Measurements from ENCODE around the gene PON3. TPM values are rescaled to one million over a fixed set of nuclear protein-coding genes. Genes with fewer than 3 reads are reported as not detected.

Gene PON3
- total RNA-seq, 1 donor from 2014 or later = 5.2 TPM

DNA sequence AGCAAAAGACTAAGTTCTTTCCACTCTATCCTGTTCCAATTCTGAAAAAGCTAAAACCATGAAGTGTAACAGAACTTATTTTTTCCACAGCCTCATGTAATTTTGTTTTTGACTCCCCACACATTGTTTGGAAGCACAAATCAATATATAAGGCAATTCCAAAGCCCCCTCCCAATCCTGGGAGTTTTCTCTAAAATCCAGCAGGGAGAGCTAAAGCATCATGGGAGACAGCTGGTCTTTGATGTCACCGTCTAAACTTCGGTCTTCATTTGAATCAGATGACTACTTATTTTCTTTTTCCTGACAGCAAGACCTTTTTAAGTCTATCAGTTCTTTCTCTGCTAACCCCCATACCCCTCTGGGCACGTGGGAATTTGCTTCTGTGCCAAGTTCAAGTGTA, 38.6 kb downstream of the PON3 start:
- H3K9ac ChIP-seq (ENCODE audit: low read depth in 1 of 3, low read length in 3 of 3) = no peak overlapping the region
- H3K9me3 ChIP-seq (ENCODE audit: control insufficient read depth in 3 of 3, low read length in 3 of 3) = peaks cover 2 to 15% (median 3%) of the 10 kb centered on the region in 3 donors
- no peak overlapping the region for H3K27ac ChIP-seq (ENCODE audit: low read depth, low read length)
- H3K27me3 ChIP-seq (ENCODE audit: control insufficient read depth in 3 of 3, insufficient read depth in 3 of 3, low read length in 3 of 3) = no peaks in the 10 kb centered on the region
- no peaks in the 10 kb centered on the region for H3K4me1 ChIP-seq (ENCODE audit: control insufficient read depth in 3 of 3, insufficient read depth in 3 of 3, low read length in 3 of 3)
- no peak overlapping the region for H3K4me3 ChIP-seq (ENCODE audit: low read length in 3 of 3)
- H3K36me3 ChIP-seq (ENCODE audit: control insufficient read depth in 3 of 3, insufficient read depth in 3 of 3, low read length in 3 of 3) = no peaks in the 10 kb centered on the region

- no peak overlapping the region for H3K4me3 ChIP-seq (ENCODE audit: low read length in 3 of 3)
- no peaks in the 10 kb centered on the region for H3K27me3 ChIP-seq (ENCODE audit: control insufficient read depth in 3 of 3, insufficient read depth in 3 of 3, low read length in 3 of 3)
- no peaks in the 10 kb centered on the region for H3K9me3 ChIP-seq (ENCODE audit: control insufficient read depth in 3 of 3, low read length in 3 of 3)
- H3K9ac ChIP-seq (ENCODE audit: low read depth in 1 of 3, low read length in 3 of 3) = no peak overlapping the region
- no peaks in the 10 kb centered on the region for H3K4me1 ChIP-seq (ENCODE audit: control insufficient read depth in 3 of 3, insufficient read depth in 3 of 3, low read length in 3 of 3)
- H3K36me3 ChIP-seq (ENCODE audit: control insufficient read depth in 3 of 3, insufficient read depth in 3 of 3, low read length in 3 of 3) = no peaks in the 10 kb centered on the region
- H3K27ac ChIP-seq (ENCODE audit: low read depth, low read length) = no peak overlapping the region
Measured at GRCh38 chr7:95342642-95343307, 53.4 kb downstream of the PON3 start.

GRCh38 chr7:95342029-95342428, 54.1 kb downstream of the PON3 start:
- no peaks in the 10 kb centered on the region for H3K4me1 ChIP-seq (ENCODE audit: control insufficient read depth in 3 of 3, insufficient read depth in 3 of 3, low read length in 3 of 3)
- H3K27me3 ChIP-seq (ENCODE audit: control insufficient read depth in 3 of 3, insufficient read depth in 3 of 3, low read length in 3 of 3) = no peaks in the 10 kb centered on the region
- H3K9ac ChIP-seq (ENCODE audit: low read depth in 1 of 3, low read length in 3 of 3) = no peak overlapping the region
- H3K27ac ChIP-seq (ENCODE audit: low read depth, low read length) = no peak overlapping the region
- no peaks in the 10 kb centered on the region for H3K9me3 ChIP-seq (ENCODE audit: control insufficient read depth in 3 of 3, low read length in 3 of 3)
- no peak overlapping the region for H3K4me3 ChIP-seq (ENCODE audit: low read length in 3 of 3)
- no peaks in the 10 kb centered on the region for H3K36me3 ChIP-seq (ENCODE audit: control insufficient read depth in 3 of 3, insufficient read depth in 3 of 3, low read length in 3 of 3)

DNA sequence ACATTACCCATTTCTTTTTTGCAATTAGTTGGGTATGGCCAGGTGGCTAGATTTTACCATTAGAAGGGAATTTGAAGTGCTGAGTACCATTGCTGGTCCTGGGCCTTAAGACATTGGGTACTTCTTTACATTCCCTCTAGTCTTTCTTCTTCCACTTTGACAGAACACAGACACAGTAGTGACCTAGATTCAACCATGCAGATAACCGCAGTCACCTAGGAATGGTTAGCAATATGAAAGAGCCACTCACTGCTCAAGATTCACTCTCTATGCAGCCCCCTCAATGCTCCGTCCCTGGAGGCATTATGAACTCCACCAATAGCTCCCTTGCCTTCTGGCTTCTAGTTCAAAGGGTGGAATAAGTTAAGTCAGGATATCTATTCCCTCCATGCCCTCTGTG, 55.7 kb downstream of the PON3 start:
- no peaks in the 10 kb centered on the region for H3K36me3 ChIP-seq (ENCODE audit: control insufficient read depth in 3 of 3, insufficient read depth in 3 of 3, low read length in 3 of 3)
- H3K27me3 ChIP-seq (ENCODE audit: control insufficient read depth in 3 of 3, insufficient read depth in 3 of 3, low read length in 3 of 3) = no peaks in the 10 kb centered on the region
- no peak overlapping the region for H3K4me3 ChIP-seq (ENCODE audit: low read length in 3 of 3)
- no peaks in the 10 kb centered on the region for H3K4me1 ChIP-seq (ENCODE audit: control insufficient read depth in 3 of 3, insufficient read depth in 3 of 3, low read length in 3 of 3)
- H3K9me3 ChIP-seq (ENCODE audit: control insufficient read depth in 3 of 3, low read length in 3 of 3) = no peaks in the 10 kb centered on the region
- H3K9ac ChIP-seq (ENCODE audit: low read depth in 1 of 3, low read length in 3 of 3) = no peak overlapping the region
- no peak overlapping the region for H3K27ac ChIP-seq (ENCODE audit: low read depth, low read length)

DNA sequence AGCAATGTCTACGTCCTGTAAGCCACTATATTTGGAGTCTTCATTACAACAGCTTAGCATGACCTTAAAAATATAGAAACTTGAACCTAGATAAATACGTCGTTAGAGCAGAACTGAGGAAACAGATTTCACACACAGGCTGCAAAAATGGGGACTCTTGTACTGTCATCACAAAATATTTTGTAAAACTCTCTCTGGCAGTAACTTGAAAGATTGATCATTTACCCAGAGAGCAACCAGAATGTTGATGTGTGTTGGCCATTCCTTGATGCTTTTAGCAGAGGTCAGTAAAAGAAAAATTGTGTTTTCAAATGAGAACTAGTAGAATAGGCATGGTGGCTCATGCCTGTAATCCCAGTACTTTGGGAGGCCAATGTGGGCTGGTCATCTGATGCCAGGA, 57.3 kb downstream of the PON3 start:
- H3K4me3 ChIP-seq (ENCODE audit: low read length in 3 of 3) = no peak overlapping the region

GRCh38 chr7:95335093-95335492, 61.1 kb downstream of the PON3 start:
- Histone ChIP-seq H3K9ac (ENCODE audit: low read depth in 1 of 3, low read length in 3 of 3) (no peak overlapping the region), H3K27ac (ENCODE audit: low read depth, low read length) (no peak overlapping the region), H3K9me3 (ENCODE audit: control insufficient read depth in 3 of 3, low read length in 3 of 3) (no peaks in the 10 kb centered on the region), H3K27me3 (ENCODE audit: control insufficient read depth in 3 of 3, insufficient read depth in 3 of 3, low read length in 3 of 3) (no peaks in the 10 kb centered on the region), H3K4me3 (ENCODE audit: low read length in 3 of 3) (no peak overlapping the region), H3K36me3 (ENCODE audit: control insufficient read depth in 3 of 3, insufficient read depth in 3 of 3, low read length in 3 of 3) (no peaks in the 10 kb centered on the region), H3K4me1 (ENCODE audit: control insufficient read depth in 3 of 3, insufficient read depth in 3 of 3, low read length in 3 of 3) (no peaks in the 10 kb centered on the region)

More for the DNA sequence above, 57.3 kb downstream of the PON3 start:
- Histone ChIP-seq H3K4me1 (ENCODE audit: control insufficient read depth in 3 of 3, insufficient read depth in 3 of 3, low read length in 3 of 3) (no peaks in the 10 kb centered on the region), H3K9ac (ENCODE audit: low read depth in 1 of 3, low read length in 3 of 3) (no peak overlapping the region), H3K9me3 (ENCODE audit: control insufficient read depth in 3 of 3, low read length in 3 of 3) (no peaks in the 10 kb centered on the region), H3K36me3 (ENCODE audit: control insufficient read depth in 3 of 3, insufficient read depth in 3 of 3, low read length in 3 of 3) (no peaks in the 10 kb centered on the region), H3K27ac (ENCODE audit: low read depth, low read length) (no peak overlapping the region), H3K27me3 (ENCODE audit: control insufficient read depth in 3 of 3, insufficient read depth in 3 of 3, low read length in 3 of 3) (no peaks in the 10 kb centered on the region)

- Histone ChIP-seq H3K4me3 (ENCODE audit: low read length in 3 of 3) (no peak overlapping the region), H3K36me3 (ENCODE audit: control insufficient read depth in 3 of 3, insufficient read depth in 3 of 3, low read length in 3 of 3) (no peaks in the 10 kb centered on the region), H3K9me3 (ENCODE audit: control insufficient read depth in 3 of 3, low read length in 3 of 3) (no peaks in the 10 kb centered on the region), H3K27me3 (ENCODE audit: control insufficient read depth in 3 of 3, insufficient read depth in 3 of 3, low read length in 3 of 3) (no peaks in the 10 kb centered on the region), H3K9ac (ENCODE audit: low read depth in 1 of 3, low read length in 3 of 3) (no peak overlapping the region), H3K27ac (ENCODE audit: low read depth, low read length) (no peak overlapping the region), H3K4me1 (ENCODE audit: control insufficient read depth in 3 of 3, insufficient read depth in 3 of 3, low read length in 3 of 3) (no peaks in the 10 kb centered on the region)
Measured at GRCh38 chr7:95334447-95334846, 61.7 kb downstream of the PON3 start.

- Histone ChIP-seq H3K36me3 (ENCODE audit: control insufficient read depth in 3 of 3, insufficient read depth in 3 of 3, low read length in 3 of 3) (no peaks in the 10 kb centered on the region), H3K9me3 (ENCODE audit: control insufficient read depth in 3 of 3, low read length in 3 of 3) (no peaks in the 10 kb centered on the region), H3K4me1 (ENCODE audit: control insufficient read depth in 3 of 3, insufficient read depth in 3 of 3, low read length in 3 of 3) (no peaks in the 10 kb centered on the region), H3K27me3 (ENCODE audit: control insufficient read depth in 3 of 3, insufficient read depth in 3 of 3, low read length in 3 of 3) (no peaks in the 10 kb centered on the region), H3K27ac (ENCODE audit: low read depth, low read length) (no peak overlapping the region), H3K4me3 (ENCODE audit: low read length in 3 of 3) (peak overlapping the region; percentile 9 to 71 (median 17)), H3K9ac (ENCODE audit: low read depth in 1 of 3, low read length in 3 of 3) (no peak overlapping the region)
Measured at GRCh38 chr7:95330961-95331337, 65.2 kb downstream of the PON3 start.

DNA sequence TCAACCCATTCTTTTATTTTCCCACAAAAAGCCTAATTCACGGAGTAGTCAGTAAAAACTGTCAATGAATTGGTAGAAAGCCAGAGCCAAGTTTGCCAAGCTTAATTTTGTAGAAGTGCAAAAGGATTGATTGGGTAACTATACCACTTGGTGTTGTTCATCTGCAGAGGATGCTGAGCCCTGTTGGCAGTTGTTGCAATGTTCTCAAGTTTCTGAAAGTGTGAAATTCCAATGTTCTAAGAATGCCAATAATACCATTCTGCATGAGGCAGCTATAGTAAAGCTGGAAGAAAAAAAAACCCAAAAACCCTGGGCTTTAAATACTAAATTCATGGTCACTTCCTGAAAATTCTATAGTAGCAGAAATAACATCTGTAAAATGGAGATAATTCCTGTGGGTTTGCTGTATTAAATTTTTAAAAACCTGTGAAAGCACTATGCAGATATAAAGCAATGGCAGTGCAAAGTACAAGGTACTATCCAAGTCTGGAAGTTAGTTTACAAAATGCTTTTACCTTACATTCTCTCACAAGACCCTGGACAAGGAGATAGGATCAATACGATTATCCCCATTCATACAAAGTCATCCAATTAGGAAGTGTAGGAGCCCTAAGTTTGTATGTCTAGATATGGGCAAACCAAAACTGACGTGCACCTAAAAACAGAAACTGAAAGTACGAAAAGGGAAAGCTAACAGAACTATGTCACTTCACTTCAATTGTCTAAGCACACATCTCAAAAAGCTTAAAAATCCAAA, 65.8 kb downstream of the PON3 start:
- H3K4me3 ChIP-seq (ENCODE audit: low read length in 3 of 3) = peak overlapping the region; percentile 9 to 71 (median 17)
- H3K9me3 ChIP-seq (ENCODE audit: control insufficient read depth in 3 of 3, low read length in 3 of 3) = no peaks in the 10 kb centered on the region
- no peaks in the 10 kb centered on the region for H3K27me3 ChIP-seq (ENCODE audit: control insufficient read depth in 3 of 3, insufficient read depth in 3 of 3, low read length in 3 of 3)
- H3K27ac ChIP-seq (ENCODE audit: low read depth, low read length) = no peak overlapping the region
- H3K4me1 ChIP-seq (ENCODE audit: control insufficient read depth in 3 of 3, insufficient read depth in 3 of 3, low read length in 3 of 3) = no peaks in the 10 kb centered on the region
- H3K9ac ChIP-seq (ENCODE audit: low read depth in 1 of 3, low read length in 3 of 3) = no peak overlapping the region
- no peaks in the 10 kb centered on the region for H3K36me3 ChIP-seq (ENCODE audit: control insufficient read depth in 3 of 3, insufficient read depth in 3 of 3, low read length in 3 of 3)

DNA sequence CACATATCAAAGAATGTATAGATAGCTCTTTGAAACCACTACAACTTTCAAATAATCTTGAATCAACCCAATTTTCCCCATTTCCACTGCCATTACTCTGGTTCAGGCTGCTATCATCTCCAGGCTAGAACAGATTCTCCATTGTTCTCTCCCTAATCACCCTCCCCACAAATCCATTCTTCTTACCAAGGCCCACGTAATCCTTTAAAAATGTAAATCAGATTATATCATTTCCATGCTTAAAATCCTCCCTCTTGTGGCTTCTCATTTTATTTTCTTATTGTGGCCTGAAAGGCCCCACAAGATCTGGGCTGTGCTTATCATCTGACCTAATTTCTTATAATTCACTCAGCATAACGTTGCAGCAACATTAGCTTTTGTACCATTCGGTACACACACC, 68.8 kb downstream of the PON3 start:
- H3K27ac ChIP-seq (ENCODE audit: low read depth, low read length) = no peak overlapping the region
- no peak overlapping the region for H3K9ac ChIP-seq (ENCODE audit: low read depth in 1 of 3, low read length in 3 of 3)
- no peak overlapping the region for H3K4me3 ChIP-seq (ENCODE audit: low read length in 3 of 3)
- H3K27me3 ChIP-seq (ENCODE audit: control insufficient read depth in 3 of 3, insufficient read depth in 3 of 3, low read length in 3 of 3) = peaks cover 0 to 5% (median 4%) of the 10 kb centered on the region in 3 donors
- H3K9me3 ChIP-seq (ENCODE audit: control insufficient read depth in 3 of 3, low read length in 3 of 3) = no peaks in the 10 kb centered on the region
- H3K4me1 ChIP-seq (ENCODE audit: control insufficient read depth in 3 of 3, insufficient read depth in 3 of 3, low read length in 3 of 3) = no peaks in the 10 kb centered on the region
- H3K36me3 ChIP-seq (ENCODE audit: control insufficient read depth in 3 of 3, insufficient read depth in 3 of 3, low read length in 3 of 3) = no peaks in the 10 kb centered on the region

Measured in skeletal muscle tissue (tissue), 4 donors.